ENCODE results near the gene HSPB1.
A peak's percentile ranks its signal among the peaks of the same experiment; 100 is the strongest.
"Not testable (repeated sequence)": the region's sequence is repeated elsewhere in the genome, so short reads cannot be mapped to it uniquely, and the experiment has no call there.

Gene HSPB1

GRCh38 chr7:76309341-76310101 lies 7.0 kb downstream of the HSPB1 start:
- not testable (repeated sequence) for DNase-seq

GRCh38 chr7:76310102-76310957 lies 7.9 kb downstream of the HSPB1 start:
- peak; percentile 94 for DNase-seq

GRCh38 chr7:76311838-76312237 lies 9.4 kb downstream of the HSPB1 start:
- not testable (repeated sequence) for DNase-seq

GRCh38 chr7:76314042-76314721 lies 11.7 kb downstream of the HSPB1 start:
- DNase-seq: peak; percentile 93

- DNase-seq: not testable (repeated sequence)
Observed at GRCh38 chr7:76314740-76315139, 12.3 kb downstream of the HSPB1 start.

- no peak for DNase-seq
Observed at GRCh38 chr7:76315364-76315763, 12.9 kb downstream of the HSPB1 start.

GRCh38 chr7:76316984-76317781 lies 14.7 kb downstream of the HSPB1 start:
- DNase-seq: no peak

- DNase-seq: peak; percentile 96
Observed at GRCh38 chr7:76317782-76318487, 15.5 kb downstream of the HSPB1 start.

GRCh38 chr7:76318488-76319353 lies 16.2 kb downstream of the HSPB1 start:
- peak; percentile 65 for DNase-seq

GRCh38 chr7:76325092-76325491 lies 22.6 kb downstream of the HSPB1 start:
- no peak for DNase-seq

- no peak for DNase-seq
Observed at GRCh38 chr7:76325811-76326210, 23.3 kb downstream of the HSPB1 start.

GRCh38 chr7:76326646-76327233 lies 24.3 kb downstream of the HSPB1 start:
- no peak for DNase-seq

- DNase-seq: no peak
Observed at GRCh38 chr7:76327610-76328009, 25.1 kb downstream of the HSPB1 start.

GRCh38 chr7:76328389-76328788 lies 25.9 kb downstream of the HSPB1 start:
- no peak for DNase-seq

- no peak for DNase-seq
Observed at GRCh38 chr7:76329479-76329878, 27.0 kb downstream of the HSPB1 start.

- no peak for DNase-seq
Observed at GRCh38 chr7:76330261-76330660, 27.8 kb downstream of the HSPB1 start.

- DNase-seq: no peak
Observed at GRCh38 chr7:76330673-76331072, 28.2 kb downstream of the HSPB1 start.

GRCh38 chr7:76332078-76332477 lies 29.6 kb downstream of the HSPB1 start:
- no peak for DNase-seq

GRCh38 chr7:76333511-76334101 lies 31.1 kb downstream of the HSPB1 start:
- DNase-seq: no peak

- no peak for DNase-seq
Observed at GRCh38 chr7:76334320-76334967, 32.0 kb downstream of the HSPB1 start.

Data from NCI-H1694 treated with DMSO at 0.1 percent for 48 hours (cell line).